Activated T-cell treated with anti-CD3 and anti-CD28 coated beads, Interleukin-2, amount 50 U/mL, for 4 hours (primary cell): Measurements from ENCODE around the gene CEP250. TPM values are rescaled to one million over a fixed set of nuclear protein-coding genes. Genes with fewer than 3 reads are reported as not detected.
"Not testable (repeated sequence)": the region's sequence is repeated elsewhere in the genome, so short reads cannot be mapped to it uniquely, and the experiment has no call there.

Experiments
- ATAC-seq, 2 donors: fragments of 200-7000 bp; cut with Tn5 transposase; one replicate each; pipeline ENCODE4 v1.10.0; 2021
- DNase-seq: peaks from one replicate; pipeline ENCODE4 v3.0.0-alpha.2; 2020
- H3K27me3 Mint-ChIP-seq: one replicate; pipeline ENCODE4 v1.8.0; 2021; ENCODE audit warnings: low read depth, mixed read lengths
- H3K36me3 Mint-ChIP-seq: one replicate; pipeline ENCODE4 v1.8.0; 2022; ENCODE audit warnings: mixed read lengths; ENCODE audit not compliant: insufficient read depth
- H3K4me1 Mint-ChIP-seq: one replicate; pipeline ENCODE4 v1.8.0; 2021; ENCODE audit warnings: low read depth, mixed read lengths
- H3K4me3 Mint-ChIP-seq: one replicate; pipeline ENCODE4 v1.8.0; 2021; ENCODE audit warnings: mild to moderate bottlenecking, moderate library complexity, mixed read lengths
- H3K9me3 Mint-ChIP-seq: one replicate; pipeline ENCODE4 v1.8.0; 2021; ENCODE audit warnings: mixed read lengths
- total RNA-seq, 3 donors: library from RNA; stranded (reverse); gene quantifications; one replicate each; pipeline ENCODE4 v1.2.1, GENCODE V29; 2021

Gene CEP250
- total RNA-seq, 3 donors from 2014 or later, result 27.7 to 31.9 (median 30.9) TPM

DNA sequence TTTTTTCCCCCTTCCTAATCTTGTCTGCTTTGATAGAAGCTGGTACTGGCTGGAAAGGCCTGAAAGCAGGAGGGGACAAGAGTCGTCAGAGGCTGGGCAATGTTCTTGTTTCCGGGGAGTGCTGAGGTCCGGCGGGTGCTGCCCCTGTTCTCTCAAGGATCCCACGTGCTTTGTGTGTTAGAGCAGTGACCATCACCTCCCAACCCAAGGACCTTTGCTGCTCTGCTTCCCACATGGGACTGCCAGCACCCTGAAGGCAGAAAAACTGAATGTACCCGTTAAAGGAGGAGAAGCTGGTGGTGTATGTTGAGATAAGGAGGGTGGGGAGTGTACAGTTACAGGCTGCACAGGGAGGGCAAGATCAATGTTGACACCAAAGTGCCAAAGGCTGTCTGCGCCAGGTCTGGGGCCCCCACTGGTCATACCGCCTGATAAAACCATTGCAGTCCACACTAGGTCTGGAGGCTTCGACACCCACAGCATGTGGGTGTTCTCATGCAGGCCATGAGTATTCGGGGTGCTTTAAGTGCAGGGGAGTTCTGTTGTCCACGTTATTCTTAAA, 59.1 kb downstream of the CEP250 start:
- ATAC-seq (no peak), DNase-seq (no peak)
- peaks cover 11% of the 10 kb centered on the region for H3K36me3 Mint-ChIP-seq
- H3K9me3 Mint-ChIP-seq, result no peaks in the 10 kb centered on the region
- H3K4me1 Mint-ChIP-seq, result no peaks in the 10 kb centered on the region
- H3K27me3 Mint-ChIP-seq, result no peaks in the 10 kb centered on the region
- no peak overlapping the region for H3K4me3 Mint-ChIP-seq

DNA sequence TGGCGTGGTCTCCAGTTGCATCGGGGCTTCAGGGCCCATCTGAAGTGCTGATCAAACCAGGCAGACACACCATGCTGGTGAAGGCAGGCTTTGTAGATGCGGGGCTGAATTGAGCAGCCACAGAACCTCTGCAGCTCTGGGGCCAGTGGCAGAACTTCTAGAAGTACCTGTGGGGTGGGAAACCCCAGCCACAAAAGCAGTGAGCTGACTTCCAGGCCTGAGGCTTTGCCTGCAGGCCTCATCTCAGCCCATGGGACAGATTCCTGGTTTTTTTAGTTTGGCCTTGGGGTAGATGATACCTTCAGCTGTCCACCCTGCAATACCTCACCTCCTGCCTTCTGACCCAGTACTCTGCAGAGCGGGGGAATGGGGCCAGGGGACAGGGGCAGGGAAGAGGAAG, 59.9 kb downstream of the CEP250 start:
- no peak overlapping the region for H3K4me3 Mint-ChIP-seq
- H3K4me1 Mint-ChIP-seq, result no peaks in the 10 kb centered on the region
- ATAC-seq, result no peak
- no peak for DNase-seq
- H3K9me3 Mint-ChIP-seq, result no peaks in the 10 kb centered on the region
- H3K36me3 Mint-ChIP-seq, result peaks cover 10% of the 10 kb centered on the region
- no peaks in the 10 kb centered on the region for H3K27me3 Mint-ChIP-seq

DNA sequence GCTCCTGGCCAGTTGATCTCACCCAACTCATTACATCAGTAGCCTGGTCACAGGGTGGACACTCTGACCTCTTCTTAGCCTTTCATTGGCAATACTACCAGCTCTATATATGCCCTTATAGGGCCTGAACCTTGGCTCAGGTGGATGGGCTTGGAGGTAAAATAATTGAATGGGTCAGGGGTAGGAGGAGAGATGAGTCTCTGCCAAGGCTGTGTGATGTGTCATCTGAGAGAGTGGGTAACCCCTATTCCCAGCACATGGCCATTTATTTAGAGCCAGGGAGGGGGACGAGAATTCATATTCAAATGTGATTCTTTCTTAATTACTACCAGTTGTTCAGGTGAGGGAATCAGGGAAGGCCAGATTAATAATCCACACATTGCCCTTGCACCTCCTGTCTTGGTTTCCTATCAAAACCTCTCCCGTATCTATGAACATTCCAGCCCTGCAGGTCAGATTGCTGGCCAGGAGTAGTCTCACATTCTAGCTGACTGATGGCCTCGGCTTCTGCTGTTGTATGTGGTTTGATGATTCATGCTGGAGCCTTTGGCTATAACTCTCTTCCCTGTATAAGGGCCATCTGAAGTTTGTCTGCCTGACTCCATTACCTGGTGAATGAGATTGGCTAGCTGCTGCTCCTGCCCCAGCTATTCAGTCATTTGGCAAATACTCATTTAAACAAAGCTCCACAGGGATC, 60.7 kb downstream of the CEP250 start:
- H3K9me3 Mint-ChIP-seq, result no peaks in the 10 kb centered on the region
- no peak for DNase-seq
- no peaks in the 10 kb centered on the region for H3K27me3 Mint-ChIP-seq
- no peaks in the 10 kb centered on the region for H3K4me1 Mint-ChIP-seq
- no peak for ATAC-seq
- H3K36me3 Mint-ChIP-seq, result peaks cover 10% of the 10 kb centered on the region
- H3K4me3 Mint-ChIP-seq, result no peak overlapping the region

DNA sequence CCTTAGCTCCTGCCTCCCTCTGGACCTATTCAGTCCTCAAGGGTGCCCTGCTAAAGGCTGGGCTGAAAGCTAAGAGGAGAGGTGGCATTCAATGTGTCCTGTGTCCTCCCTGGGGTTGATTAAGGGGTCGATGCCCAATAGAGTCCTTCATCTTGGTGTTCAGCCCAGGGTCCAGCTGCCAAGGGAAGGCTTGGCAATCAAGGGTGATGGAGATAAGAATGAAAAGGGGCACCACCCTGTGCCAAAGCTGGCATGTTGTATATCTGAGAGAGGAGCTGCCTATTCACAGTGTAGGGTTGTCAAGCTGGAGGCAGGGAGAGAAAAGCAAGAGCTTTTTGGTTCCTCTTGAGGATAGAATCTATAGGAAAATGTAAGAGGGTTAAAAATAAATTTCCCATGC, 61.7 kb downstream of the CEP250 start:
- DNase-seq (no peak), ATAC-seq (no peak)
- H3K27me3 Mint-ChIP-seq, result no peaks in the 10 kb centered on the region
- no peaks in the 10 kb centered on the region for H3K4me1 Mint-ChIP-seq
- H3K4me3 Mint-ChIP-seq, result no peak overlapping the region
- H3K36me3 Mint-ChIP-seq, result peaks cover 6% of the 10 kb centered on the region
- no peaks in the 10 kb centered on the region for H3K9me3 Mint-ChIP-seq

DNA sequence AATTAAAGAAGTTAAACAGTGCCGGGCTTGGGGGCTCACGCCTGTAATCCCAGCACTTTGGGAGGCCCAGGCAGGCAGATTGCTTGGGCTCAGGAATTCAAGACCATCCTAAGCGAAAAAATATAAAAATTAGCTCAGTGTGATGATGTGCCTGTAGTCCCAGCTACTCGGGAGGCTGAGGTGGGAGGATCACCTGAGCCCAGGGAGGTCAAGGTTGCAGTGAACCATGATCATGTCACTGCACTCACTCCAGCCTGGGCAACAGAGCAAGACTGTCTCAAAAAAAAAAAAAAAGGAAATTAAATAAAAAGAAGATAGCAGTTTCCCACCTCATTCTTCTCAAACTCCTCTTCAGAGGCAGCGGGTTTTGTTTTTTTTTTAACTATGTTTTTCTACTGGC, 62.4 kb downstream of the CEP250 start:
- H3K4me3 Mint-ChIP-seq, ATAC-seq, DNase-seq, H3K4me1 Mint-ChIP-seq, H3K27me3 Mint-ChIP-seq, H3K36me3 Mint-ChIP-seq, H3K9me3 Mint-ChIP-seq: not testable (repeated sequence)

DNA sequence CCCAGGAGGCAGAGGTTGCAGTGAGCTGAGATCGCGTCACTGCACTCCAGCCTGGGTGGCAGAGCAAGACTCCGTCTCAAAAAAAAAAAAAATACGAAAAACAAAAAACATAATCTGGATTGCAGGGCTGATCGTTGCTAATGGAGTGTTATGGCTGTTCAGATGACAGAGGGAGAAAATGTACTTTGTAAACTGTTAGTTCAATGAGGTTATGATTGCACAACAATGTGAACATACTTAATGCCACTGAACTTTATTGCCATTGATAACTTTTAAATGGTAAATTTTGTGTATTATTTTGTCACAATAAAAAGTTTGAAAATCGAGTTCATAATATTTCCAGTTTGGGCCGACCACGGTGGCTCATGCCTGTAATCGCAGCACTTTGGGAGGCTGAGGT, 63.6 kb downstream of the CEP250 start:
- Mint-ChIP-seq H3K9me3 (no peaks in the 10 kb centered on the region), H3K4me3 (no peak overlapping the region), H3K27me3 (no peaks in the 10 kb centered on the region), H3K4me1 (no peaks in the 10 kb centered on the region), H3K36me3 (peaks cover 1% of the 10 kb centered on the region)
- ATAC-seq (no peak), DNase-seq (no peak)

DNA sequence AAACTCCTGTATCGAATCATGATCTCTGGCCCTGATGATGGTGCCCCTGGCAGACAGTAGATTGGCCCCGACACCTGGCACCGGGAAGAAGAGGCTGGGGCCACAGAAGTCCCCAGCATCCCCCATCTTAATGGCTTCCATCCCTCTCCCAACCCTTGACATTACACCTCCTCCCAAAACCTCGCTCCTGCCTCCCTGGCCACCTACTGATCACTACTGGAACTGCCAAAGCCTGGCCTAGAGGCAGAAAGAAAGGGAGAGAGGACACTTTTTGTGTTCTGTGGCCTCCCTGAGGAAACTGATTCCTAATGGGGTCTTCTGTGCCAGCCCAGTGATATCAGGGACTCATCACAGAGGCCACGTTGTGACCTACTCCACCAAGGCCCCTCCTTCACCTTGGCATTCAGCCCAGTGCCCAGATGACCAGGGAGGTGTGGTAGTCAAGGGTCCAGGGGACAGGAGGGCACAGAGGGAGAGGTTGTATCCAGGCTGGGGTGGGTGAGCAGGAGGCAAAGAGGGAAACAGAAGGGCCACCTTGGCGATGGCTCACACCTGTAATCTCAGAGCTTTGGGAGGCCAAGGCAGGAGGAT, 68.0 kb downstream of the CEP250 start:
- no peak overlapping the region for H3K4me3 Mint-ChIP-seq
- ATAC-seq (peak; percentile 52 to 65), DNase-seq (no peak)
- no peaks in the 10 kb centered on the region for H3K27me3 Mint-ChIP-seq
- H3K9me3 Mint-ChIP-seq, result no peaks in the 10 kb centered on the region
- no peaks in the 10 kb centered on the region for H3K4me1 Mint-ChIP-seq
- H3K36me3 Mint-ChIP-seq, result no peaks in the 10 kb centered on the region

DNA sequence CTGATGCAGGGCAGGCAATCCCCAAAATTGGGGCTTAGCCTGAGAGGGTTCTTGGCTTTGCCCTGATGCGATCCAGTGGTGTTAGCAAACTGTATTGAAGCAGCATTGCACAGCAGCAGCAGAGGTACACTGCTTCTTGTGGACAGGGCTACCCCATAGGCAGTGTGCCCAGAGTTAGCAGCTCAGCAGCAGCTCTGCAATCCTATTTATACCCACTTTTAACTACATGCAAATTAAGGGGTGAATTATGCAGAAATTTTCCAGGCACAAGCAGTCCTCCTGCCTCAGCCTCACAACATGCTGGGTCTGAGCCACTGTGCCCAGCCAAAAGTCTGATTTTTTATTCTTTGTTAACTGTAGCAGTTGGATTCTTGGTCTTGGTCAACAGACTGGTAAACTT, 70.2 kb downstream of the CEP250 start:
- DNase-seq, result no peak
- Mint-ChIP-seq H3K27me3 (no peaks in the 10 kb centered on the region), H3K9me3 (no peaks in the 10 kb centered on the region)

DNA sequence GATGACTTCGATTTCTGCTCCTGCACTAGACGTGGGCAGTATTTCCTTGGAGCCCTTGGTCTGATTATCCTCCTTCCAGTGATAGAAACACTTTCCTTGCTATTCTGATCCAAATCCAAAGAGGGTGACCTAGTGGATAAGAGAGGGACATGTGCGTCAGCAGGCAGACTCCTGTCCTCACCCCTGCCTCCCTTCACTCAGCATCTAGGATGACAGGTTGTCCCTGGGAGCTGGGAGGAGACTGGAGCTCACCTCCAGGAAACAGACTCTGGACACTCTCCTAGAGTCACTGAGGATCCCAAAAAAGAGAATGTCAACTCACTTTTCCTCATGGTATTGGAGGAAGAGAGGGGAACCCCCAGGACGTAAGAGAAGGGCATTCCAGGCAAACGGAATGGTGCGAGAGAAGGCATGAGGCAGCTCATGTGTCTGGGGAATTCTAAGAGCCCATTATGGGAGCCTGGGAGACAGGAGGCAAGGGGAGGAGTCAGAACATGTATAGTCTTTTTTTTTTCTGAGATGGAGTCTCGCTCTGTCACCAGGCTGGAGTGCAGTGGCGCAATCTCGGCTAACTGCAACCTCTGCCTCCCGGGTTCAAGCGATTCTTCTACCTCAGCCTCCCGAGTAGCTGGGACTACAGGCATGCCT, 71.8 kb downstream of the CEP250 start:
- no peak overlapping the region for H3K4me3 Mint-ChIP-seq

More for the DNA sequence above, 70.2 kb downstream of the CEP250 start:
- no peaks in the 10 kb centered on the region for H3K4me1 Mint-ChIP-seq
- ATAC-seq, result no peak
- no peaks in the 10 kb centered on the region for H3K36me3 Mint-ChIP-seq
- H3K4me3 Mint-ChIP-seq, result no peak overlapping the region

DNA sequence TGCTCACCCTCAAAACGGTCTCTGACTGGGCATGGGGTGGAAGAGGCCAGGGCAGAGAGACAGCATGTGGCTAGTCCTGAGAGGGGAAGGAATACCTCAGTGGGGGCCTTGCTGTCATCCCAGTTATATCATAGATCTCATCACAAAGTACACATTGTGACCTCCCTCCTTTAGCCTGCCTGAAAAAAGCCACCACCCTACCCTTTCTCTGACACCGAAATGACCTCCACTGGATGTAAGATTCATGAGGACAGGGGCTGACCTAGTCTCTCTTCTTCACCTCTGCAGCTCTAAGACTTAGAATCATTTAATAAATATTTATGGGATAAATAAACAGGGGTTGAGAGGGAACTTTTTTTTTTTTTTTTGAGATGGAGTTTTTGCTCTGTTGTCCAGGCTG, 74.2 kb downstream of the CEP250 start, which contains the start of gene C20orf173:
Gene C20orf173 (minus strand): TSS at position 101 of the 400 bp plus-strand sequence. CDS start 279 bp downstream, outside the sequence.
- no peaks in the 10 kb centered on the region for H3K27me3 Mint-ChIP-seq
- H3K4me1 Mint-ChIP-seq, result no peaks in the 10 kb centered on the region
- no peak within 1 kb of the TSS for H3K4me3 Mint-ChIP-seq
- DNase-seq (no peak), ATAC-seq (no peak)
- H3K9me3 Mint-ChIP-seq, result no peaks in the 10 kb centered on the region
- H3K36me3 Mint-ChIP-seq, result no peaks in the 10 kb centered on the region

More for the DNA sequence above, 71.8 kb downstream of the CEP250 start:
- ATAC-seq (no peak), DNase-seq (no peak)
- no peaks in the 10 kb centered on the region for H3K9me3 Mint-ChIP-seq
- H3K36me3 Mint-ChIP-seq, result no peaks in the 10 kb centered on the region
- no peaks in the 10 kb centered on the region for H3K27me3 Mint-ChIP-seq
- H3K4me1 Mint-ChIP-seq, result no peaks in the 10 kb centered on the region

DNA sequence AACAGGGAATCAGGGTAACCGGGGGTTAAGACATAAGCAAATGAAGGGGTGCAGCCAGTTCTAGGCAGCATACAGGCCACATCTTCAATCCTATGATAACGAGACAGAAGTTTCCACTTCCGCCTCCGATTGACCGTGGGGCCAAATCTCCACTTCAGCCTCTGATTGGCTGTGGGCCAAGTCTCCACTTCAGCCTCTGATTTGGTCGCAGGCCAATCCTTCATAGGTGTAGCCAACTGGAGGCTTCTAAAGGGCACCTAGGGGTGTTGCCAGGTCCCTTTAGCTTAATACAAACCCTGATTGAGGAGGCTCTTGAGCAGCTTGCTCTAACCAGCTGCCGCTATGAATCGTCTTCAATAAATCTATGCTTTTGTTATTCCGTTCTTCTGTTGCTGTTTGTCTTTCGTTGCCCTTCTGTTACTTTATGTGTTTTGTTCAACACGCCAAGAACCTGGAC, 84.4 kb downstream of the CEP250 start:
- no peak for ATAC-seq
- DNase-seq, result no peak
- Mint-ChIP-seq H3K27me3 (no peaks in the 10 kb centered on the region), H3K36me3 (peaks cover 10% of the 10 kb centered on the region), H3K9me3 (no peaks in the 10 kb centered on the region), H3K4me3 (peak overlapping the region; percentile 24), H3K4me1 (peaks cover 15% of the 10 kb centered on the region)

DNA sequence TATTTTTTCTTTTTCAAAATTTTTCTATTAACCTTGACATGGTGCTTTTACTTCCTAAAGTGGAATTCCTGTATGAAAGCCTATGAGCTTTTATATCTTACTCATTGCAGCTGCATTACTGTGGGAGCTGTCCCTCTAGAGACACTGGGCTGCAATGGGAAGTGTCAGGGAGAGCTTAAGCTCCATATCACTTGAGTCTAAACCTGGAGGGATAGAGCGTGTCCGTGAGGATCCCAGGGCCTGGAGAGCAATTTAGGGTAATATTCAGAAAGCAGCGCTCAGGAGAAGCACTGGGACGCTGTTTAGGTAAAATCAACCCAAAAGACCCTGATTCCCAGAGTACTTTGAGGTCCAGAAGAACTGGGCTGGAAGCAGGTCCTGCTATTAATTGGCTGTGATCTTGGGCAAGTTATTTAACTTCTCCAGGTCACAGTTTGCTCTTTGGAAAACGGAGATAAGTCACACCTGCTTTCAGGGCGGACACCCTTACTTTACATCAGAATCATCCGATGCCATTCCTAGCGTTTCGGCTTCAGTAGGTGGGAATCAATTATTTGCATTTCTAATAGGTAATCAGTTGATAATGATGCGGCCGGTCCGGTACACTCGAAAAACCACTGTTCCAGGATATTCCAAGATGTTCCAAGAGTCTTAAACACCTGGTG, 85.9 kb downstream of the CEP250 start:
- ATAC-seq (no peak), DNase-seq (no peak)
- peak overlapping the region; percentile 88 for H3K4me3 Mint-ChIP-seq
- no peaks in the 10 kb centered on the region for H3K27me3 Mint-ChIP-seq
- peaks cover 10% of the 10 kb centered on the region for H3K36me3 Mint-ChIP-seq
- no peaks in the 10 kb centered on the region for H3K9me3 Mint-ChIP-seq
- H3K4me1 Mint-ChIP-seq, result peaks cover 15% of the 10 kb centered on the region

DNA sequence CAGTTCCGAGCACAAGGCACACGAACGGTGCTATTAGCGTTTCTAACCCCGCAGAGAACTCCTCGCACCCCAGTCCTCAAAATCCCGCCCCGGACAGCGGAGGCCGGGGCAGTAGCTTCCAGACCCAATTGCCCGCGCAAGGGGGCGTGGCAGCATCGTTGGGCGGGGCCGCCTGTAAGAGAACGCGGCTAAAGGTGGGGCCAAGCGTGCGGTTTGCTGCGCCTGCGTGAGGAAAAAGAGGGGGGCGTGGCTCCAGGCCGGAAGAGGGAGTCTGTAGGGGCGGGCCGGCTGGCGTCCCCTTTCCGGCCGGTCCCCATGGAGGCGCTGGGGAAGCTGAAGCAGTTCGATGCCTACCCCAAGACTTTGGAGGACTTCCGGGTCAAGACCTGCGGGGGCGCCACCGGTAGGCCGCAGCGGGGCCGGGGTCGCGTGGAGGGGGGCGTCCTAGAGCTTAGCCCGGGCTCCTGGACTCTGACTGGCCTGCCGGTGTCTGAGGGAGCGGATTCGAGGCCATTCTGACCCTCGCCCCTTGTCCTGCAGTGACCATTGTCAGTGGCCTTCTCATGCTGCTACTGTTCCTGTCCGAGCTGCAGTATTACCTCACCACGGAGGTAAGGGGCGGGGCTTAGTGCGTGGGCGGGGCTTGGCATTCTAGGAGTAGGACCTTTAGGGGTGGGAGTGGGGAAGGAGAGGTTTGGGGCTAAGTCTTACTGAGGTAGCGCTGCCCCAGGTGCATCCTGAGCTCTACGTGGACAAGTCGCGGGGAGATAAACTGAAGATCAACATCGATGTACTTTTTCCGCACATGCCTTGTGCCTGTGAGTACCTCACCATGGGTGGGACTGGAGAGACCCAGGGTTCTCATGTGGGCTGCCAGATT, 86.6 kb downstream of the CEP250 start, which contains the start of gene ERGIC3:
Gene ERGIC3 (plus strand): TSS at position 296 of the 880 bp plus-strand sequence. CDS start 20 bp downstream, at position 316.
- Mint-ChIP-seq H3K4me3 (peak within 1 kb of the TSS; percentile 88), H3K4me1 (peaks cover 15% of the 10 kb centered on the region), H3K36me3 (peaks cover 10% of the 10 kb centered on the region), H3K27me3 (no peaks in the 10 kb centered on the region), H3K9me3 (no peaks in the 10 kb centered on the region)
- DNase-seq (peak; percentile 97), ATAC-seq (peak; percentile 99)
